ENCODE results near the gene ACAN.

ACAN gene

DNA sequence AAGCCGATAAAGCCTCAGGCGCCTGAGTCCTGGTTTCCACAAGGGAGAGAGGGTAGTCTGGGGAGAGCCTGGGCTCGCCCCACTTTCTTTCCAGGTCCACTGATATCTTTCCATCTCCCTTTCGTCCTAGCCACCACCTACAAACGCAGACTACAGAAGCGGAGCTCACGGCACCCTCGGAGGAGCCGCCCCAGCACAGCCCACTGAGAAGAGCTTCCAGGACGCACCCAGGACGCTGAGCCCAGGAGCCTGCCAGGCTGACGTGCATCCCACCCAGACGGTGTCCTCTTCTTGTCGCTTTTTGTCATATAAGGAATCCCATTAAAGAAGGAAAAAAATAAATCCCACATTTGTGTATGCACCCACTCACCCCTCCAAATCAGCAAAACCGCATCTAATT is 71.0 kb downstream of the ACAN start:
- TF ChIP-seq ZNF8 (CRISPR knock-in tag; IDR thresholded peaks at IDR 0.05) (no peak), ZFP3 (CRISPR knock-in tag; IDR thresholded peaks at IDR 0.05) (no peak), ZNF70 (CRISPR knock-in tag; IDR thresholded peaks at IDR 0.05) (no peak), CSDC2 (CRISPR knock-in tag; IDR thresholded peaks at IDR 0.05) (no peak), GLIS3 (CRISPR knock-in tag; IDR thresholded peaks at IDR 0.05) (no peak), TOX (CRISPR knock-in tag; IDR thresholded peaks at IDR 0.05; ENCODE audit: borderline replicate concordance) (no peak), ISL1 (CRISPR knock-in tag; IDR thresholded peaks at IDR 0.05) (no peak), ARNTL (CRISPR knock-in tag; IDR thresholded peaks at IDR 0.05; ENCODE audit: borderline replicate concordance, low read depth) (no peak), BACH2 (CRISPR knock-in tag; IDR thresholded peaks at IDR 0.05; ENCODE audit: borderline replicate concordance) (no peak), ZFP30 (CRISPR knock-in tag; IDR thresholded peaks at IDR 0.05) (no peak), OSR1 (CRISPR knock-in tag; IDR thresholded peaks at IDR 0.05) (no peak), PPARA (CRISPR knock-in tag; IDR thresholded peaks at IDR 0.05; ENCODE audit: borderline replicate concordance) (no peak), RARB (CRISPR knock-in tag; IDR thresholded peaks at IDR 0.05) (no peak)
- TF ChIP-seq, protein P1, sequence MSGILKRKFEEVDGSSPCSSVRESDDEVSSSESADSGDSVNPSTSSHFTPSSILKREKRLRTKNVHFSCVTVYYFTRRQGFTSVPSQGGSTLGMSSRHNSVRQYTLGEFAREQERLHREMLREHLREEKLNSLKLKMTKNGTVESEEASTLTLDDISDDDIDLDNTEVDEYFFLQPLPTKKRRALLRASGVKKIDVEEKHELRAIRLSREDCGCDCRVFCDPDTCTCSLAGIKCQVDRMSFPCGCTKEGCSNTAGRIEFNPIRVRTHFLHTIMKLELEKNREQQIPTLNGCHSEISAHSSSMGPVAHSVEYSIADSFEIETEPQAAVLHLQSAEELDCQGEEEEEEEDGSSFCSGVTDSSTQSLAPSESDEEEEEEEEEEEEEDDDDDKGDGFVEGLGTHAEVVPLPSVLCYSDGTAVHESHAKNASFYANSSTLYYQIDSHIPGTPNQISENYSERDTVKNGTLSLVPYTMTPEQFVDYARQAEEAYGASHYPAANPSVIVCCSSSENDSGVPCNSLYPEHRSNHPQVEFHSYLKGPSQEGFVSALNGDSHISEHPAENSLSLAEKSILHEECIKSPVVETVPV (CRISPR knock-in tag; IDR thresholded peaks at IDR 0.05), result no peak
- TF ChIP-seq, protein P2, sequence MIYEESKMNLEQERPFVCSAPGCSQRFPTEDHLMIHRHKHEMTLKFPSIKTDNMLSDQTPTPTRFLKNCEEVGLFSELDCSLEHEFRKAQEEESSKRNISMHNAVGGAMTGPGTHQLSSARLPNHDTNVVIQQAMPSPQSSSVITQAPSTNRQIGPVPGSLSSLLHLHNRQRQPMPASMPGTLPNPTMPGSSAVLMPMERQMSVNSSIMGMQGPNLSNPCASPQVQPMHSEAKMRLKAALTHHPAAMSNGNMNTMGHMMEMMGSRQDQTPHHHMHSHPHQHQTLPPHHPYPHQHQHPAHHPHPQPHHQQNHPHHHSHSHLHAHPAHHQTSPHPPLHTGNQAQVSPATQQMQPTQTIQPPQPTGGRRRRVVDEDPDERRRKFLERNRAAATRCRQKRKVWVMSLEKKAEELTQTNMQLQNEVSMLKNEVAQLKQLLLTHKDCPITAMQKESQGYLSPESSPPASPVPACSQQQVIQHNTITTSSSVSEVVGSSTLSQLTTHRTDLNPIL (CRISPR knock-in tag; IDR thresholded peaks at IDR 0.05; ENCODE audit: low read depth), result no peak
- TF ChIP-seq, protein P3, sequence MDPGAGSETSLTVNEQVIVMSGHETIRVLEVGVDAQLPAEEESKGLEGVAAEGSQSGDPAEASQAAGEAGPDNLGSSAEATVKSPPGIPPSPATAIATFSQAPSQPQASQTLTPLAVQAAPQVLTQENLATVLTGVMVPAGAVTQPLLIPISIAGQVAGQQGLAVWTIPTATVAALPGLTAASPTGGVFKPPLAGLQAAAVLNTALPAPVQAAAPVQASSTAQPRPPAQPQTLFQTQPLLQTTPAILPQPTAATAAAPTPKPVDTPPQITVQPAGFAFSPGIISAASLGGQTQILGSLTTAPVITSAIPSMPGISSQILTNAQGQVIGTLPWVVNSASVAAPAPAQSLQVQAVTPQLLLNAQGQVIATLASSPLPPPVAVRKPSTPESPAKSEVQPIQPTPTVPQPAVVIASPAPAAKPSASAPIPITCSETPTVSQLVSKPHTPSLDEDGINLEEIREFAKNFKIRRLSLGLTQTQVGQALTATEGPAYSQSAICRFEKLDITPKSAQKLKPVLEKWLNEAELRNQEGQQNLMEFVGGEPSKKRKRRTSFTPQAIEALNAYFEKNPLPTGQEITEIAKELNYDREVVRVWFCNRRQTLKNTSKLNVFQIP (CRISPR knock-in tag; IDR thresholded peaks at IDR 0.05; ENCODE audit: borderline replicate concordance, low read depth), result no peak

DNA sequence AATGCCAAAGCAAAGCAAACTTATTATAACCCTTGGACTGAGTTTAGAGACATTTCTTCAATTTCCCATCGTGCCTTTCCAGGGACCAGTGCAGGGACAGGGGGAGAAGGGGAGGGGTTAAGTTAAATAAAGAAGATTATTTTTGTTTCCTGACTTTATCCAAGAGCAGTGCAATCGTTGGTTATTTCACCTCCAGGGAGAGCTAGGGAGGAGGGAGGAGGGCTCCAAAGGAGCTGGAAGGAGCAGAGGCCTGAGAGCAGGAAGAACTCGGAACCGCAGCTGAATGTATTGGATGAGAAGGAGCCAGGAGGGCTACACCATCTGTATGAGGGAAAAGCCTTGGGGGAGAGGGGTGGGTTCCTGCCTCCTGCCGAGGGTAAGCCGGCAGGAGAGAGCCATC is 71.4 kb downstream of the ACAN start:
- TF ChIP-seq, protein P4, sequence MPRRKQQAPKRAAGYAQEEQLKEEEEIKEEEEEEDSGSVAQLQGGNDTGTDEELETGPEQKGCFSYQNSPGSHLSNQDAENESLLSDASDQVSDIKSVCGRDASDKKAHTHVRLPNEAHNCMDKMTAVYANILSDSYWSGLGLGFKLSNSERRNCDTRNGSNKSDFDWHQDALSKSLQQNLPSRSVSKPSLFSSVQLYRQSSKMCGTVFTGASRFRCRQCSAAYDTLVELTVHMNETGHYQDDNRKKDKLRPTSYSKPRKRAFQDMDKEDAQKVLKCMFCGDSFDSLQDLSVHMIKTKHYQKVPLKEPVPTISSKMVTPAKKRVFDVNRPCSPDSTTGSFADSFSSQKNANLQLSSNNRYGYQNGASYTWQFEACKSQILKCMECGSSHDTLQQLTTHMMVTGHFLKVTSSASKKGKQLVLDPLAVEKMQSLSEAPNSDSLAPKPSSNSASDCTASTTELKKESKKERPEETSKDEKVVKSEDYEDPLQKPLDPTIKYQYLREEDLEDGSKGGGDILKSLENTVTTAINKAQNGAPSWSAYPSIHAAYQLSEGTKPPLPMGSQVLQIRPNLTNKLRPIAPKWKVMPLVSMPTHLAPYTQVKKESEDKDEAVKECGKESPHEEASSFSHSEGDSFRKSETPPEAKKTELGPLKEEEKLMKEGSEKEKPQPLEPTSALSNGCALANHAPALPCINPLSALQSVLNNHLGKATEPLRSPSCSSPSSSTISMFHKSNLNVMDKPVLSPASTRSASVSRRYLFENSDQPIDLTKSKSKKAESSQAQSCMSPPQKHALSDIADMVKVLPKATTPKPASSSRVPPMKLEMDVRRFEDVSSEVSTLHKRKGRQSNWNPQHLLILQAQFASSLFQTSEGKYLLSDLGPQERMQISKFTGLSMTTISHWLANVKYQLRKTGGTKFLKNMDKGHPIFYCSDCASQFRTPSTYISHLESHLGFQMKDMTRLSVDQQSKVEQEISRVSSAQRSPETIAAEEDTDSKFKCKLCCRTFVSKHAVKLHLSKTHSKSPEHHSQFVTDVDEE (CRISPR knock-in tag; IDR thresholded peaks at IDR 0.05), result no peak
- TF ChIP-seq, protein P2 (CRISPR knock-in tag; IDR thresholded peaks at IDR 0.05; ENCODE audit: low read depth), result no peak
- TF ChIP-seq, protein P5, sequence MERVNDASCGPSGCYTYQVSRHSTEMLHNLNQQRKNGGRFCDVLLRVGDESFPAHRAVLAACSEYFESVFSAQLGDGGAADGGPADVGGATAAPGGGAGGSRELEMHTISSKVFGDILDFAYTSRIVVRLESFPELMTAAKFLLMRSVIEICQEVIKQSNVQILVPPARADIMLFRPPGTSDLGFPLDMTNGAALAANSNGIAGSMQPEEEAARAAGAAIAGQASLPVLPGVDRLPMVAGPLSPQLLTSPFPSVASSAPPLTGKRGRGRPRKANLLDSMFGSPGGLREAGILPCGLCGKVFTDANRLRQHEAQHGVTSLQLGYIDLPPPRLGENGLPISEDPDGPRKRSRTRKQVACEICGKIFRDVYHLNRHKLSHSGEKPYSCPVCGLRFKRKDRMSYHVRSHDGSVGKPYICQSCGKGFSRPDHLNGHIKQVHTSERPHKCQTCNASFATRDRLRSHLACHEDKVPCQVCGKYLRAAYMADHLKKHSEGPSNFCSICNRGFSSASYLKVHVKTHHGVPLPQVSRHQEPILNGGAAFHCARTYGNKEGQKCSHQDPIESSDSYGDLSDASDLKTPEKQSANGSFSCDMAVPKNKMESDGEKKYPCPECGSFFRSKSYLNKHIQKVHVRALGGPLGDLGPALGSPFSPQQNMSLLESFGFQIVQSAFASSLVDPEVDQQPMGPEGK (CRISPR knock-in tag; IDR thresholded peaks at IDR 0.05; ENCODE audit: borderline replicate concordance), result no peak
- TF ChIP-seq ZFP3 (CRISPR knock-in tag; IDR thresholded peaks at IDR 0.05), result no peak
- TF ChIP-seq SNAI2 (CRISPR knock-in tag; IDR thresholded peaks at IDR 0.05), result no peak
- ATAC-seq, result no peak

More for the DNA sequence above, 71.0 kb downstream of the ACAN start:
- ATAC-seq, result no peak

DNA sequence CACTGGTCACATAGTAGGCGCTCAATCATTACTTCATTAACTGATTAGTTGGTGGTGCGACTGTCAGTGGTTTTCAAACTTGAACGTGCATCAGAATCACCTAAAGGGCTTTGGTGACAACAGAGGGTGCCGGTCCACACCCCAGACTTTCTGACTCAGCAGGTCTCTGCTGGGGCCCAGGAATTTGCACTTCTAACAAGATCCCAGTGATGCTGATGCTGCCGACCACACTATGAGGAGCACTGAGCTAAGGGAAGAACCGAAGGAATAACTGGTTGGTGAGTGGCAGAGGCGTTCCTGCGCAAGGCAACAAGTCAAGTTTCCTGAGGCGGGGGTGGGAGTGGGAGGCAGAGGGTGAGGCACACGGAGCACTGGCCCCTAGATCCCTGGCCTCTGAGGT is 73.3 kb downstream of the ACAN start:
- TF ChIP-seq, protein P2 (CRISPR knock-in tag; IDR thresholded peaks at IDR 0.05; ENCODE audit: low read depth), result no peak
- TF ChIP-seq RARB (CRISPR knock-in tag; IDR thresholded peaks at IDR 0.05) (no peak), OSR1 (CRISPR knock-in tag; IDR thresholded peaks at IDR 0.05) (no peak), BACH2 (CRISPR knock-in tag; IDR thresholded peaks at IDR 0.05; ENCODE audit: borderline replicate concordance) (no peak)

More for the DNA sequence above, 73.3 kb downstream of the ACAN start:
- no peak for ATAC-seq
